CD4-positive, alpha-beta T cell treated with Interleukin-12 subunit alpha and Interleukin-12 subunit beta, for 1 hour (primary cell): ENCODE data around the gene VAV3.

Experiments used
- DNase-seq: peaks from one replicate; pipeline ENCODE4 v3.0.0-alpha.2; 2020

Gene VAV3

DNA sequence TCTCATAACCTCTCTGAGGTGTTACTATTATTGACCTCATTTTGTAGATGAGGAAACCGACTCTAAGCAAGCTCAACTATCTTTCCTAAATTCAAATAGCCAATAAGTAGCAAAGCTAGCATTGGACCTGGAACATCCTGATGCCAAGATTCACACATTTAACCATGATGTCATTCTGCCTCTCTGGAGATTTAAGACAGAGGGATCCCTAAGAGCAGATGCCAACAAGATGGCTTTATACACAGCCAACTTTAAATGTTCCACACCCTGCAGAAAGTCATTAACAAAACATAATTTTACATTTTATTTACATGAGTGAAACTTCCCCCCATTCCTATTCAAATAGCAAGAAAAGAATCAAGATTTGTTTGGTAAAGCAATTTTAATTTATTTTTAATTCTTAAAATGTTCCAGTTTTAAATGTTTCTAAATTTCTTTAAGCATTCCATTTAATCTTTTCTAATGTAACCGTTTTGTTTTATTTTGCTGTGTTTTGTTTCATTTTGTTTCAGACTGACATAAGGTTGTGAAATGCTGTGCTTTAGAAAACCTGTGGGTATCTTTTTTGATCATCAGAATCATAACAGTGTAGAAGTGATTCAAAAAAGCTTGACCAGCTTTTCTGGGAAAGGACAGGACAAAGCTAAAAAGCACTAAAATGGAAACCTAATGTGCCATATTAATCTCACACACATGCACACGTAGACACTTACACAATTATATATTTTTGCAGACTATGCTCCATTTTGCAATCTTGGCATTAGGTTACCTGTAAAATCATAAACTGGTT is 7.6 kb upstream of the VAV3 start:
- no peak for DNase-seq

DNA sequence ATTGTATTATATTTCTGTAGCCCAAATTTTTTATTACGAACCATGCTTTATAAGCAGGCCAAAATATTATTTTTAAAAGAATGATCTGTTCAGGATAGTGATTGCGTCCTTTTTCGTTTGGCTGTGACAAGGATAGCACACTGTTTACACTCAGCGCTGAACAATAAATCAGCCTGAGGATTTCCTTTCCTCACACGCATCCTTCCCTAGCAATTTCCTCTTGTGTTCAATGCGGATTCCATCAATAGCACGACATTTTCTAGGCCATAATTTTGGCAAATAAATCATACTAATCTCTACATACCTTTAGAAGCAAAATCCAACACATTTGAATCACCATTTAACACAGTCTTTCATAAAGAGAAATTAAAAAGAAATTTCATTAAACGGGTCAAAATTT is 1.6 kb upstream of the VAV3 start:
- DNase-seq, result no peak

DNA sequence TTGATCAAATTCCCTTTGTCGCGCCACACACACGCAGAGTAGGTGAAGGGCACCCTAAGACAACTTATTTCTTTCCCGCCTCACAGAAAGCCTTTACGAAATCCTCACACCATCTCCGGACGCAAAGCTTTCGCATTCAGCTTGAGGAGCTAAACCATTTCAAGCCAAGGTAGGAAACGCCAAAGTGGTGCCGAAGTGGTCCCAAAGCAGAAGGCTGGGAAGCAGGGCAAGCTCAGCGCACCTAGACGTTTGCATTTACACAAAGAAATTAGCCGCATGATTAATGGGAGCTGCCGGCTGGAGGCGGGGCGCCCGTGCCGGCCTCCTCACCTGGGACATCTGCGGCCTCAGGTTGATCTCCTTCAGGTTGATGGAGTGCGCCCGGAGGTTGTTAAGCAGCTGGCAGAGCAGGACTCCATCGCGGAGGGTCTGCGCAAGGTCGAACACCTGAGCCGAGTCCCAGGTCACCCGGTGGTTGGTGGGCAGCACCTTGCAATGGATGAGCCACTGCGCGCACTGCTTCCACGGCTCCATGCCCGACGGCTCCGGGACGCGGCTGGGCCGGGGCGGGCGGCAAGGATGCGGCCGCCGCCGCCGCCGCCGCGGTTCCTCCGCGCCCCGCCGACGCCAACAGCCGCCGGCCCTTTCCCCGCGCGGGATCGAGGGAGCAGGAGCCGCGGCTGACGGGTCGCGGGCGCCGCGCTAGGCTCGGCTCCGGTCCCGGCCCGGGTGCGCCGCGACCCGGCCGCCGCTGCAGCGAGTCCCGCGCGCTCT is 457 bp downstream of the VAV3 start:
- peak; percentile 25 for DNase-seq

DNA sequence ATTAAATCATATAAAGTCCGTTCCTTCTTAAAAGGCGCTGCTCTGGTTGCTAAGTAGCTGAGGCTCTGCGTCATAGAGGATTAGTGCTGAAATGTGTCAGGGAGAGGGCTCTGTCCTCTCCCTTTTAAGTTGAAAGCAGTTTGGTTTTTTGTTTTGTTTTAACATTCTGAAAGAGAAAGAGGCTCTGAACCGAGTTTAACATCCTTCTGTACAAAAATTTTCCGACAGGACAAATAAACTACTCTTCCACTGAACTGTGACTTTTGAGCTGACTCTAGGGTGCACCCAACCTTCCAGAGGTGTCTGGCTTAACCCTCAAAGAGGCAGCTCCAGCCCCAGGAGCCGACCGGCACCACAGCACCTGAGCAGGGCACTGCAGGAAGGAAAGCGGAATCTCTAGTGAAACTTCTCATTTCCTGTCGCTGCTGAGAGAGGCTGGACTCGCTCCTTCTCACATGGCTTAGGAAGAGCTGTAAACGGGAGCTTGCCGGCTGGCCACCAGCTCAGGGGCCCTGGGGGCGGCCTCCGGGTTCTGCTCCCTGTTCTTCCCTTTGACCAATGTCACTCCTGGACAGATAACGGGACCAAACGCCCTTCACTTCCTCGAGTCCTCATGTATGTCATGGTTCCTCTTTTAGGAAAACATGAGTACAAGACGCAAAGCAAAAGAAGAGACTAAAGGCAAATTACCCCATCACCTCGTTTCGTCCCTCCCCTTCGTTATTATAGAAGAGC is 1.2 kb downstream of the VAV3 start:
- DNase-seq, result peak; percentile 50

DNA sequence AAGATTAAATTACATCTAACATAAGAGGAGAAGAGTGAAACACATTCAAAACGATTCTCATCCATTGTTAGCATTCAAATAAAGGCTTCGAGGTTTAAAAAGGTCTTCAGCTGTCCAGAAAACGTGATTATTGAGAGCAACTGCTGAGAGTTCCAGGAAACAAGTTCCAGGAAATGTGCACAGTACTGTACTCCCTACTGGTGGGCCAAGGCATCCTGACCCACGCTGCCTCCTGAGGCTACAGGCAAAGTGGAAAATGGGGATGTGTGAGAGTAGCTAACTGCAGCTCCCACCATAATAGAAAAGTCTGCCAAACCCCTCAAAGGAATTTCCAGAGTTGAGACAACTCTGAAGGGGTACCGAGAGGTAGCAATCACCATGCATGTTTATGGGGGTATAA is 2.0 kb downstream of the VAV3 start:
- no peak for DNase-seq

DNA sequence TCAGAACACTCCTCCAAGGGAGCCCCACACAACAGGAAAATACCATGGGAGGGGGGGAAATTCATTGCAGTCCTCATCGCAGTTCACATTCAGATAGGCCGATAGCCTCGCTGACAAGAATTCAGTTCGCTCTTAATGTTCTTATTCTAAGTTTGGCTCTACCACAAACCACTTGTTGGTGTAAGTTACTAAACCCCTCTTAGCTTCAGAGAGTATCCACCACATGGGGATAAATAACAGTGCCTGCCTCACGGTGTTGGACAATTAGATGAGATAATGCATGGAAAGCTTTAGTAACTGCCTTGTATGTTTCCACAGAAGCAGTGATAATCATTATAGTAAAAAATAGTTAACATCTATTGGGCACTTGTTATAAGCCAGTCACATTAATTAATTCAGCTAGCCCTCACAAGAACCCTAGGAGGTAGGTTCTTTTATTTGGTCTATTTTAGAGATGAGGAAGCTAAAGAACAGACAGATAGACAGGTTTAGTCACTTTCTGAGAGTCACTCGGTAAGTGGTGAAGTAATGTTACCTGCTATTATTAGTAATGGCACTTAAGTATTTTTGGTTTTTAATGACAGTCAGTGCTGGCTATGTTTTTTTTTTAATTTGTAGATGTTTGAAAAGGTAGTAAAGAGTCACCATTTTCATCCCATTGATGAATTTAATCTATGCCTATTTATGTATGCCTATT is 10.1 kb downstream of the VAV3 start:
- no peak for DNase-seq

DNA sequence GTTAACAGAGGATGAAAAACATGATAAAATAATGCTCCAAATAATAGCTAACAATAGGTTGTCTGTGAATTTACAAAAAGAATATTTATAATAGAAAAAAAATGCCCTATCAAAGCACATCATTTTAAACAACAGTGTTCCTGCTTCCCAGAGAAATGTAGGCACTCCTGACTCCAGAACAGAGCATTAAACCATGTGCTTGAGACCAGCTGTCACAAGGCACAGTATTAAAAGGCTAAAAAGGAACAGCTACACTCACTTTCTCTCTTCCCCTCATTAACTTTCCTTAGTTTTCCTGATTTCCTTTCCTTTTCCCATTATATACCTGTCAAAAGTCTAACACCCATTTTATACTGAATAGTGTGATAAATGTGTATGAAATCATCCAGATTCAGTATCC is 10.9 kb downstream of the VAV3 start:
- no peak for DNase-seq

DNA sequence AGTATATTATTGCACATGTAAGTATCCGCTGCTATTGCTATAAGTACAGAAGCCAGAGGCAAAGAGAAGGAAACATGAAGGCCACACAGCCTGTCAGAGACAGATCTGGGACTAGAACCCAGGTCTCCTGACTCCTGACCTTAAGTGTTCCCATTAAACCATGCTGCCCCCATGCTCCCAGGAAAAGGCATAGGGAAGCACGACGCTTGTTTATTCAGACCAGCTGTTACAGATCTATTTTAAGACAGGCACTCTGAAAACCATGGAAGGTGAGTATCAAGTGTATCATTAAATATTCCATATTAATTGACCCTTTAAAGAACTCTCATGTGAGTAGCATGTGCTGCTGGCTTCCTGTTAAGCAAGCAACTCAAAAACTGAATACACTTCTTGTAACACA is 11.4 kb downstream of the VAV3 start:
- no peak for DNase-seq

DNA sequence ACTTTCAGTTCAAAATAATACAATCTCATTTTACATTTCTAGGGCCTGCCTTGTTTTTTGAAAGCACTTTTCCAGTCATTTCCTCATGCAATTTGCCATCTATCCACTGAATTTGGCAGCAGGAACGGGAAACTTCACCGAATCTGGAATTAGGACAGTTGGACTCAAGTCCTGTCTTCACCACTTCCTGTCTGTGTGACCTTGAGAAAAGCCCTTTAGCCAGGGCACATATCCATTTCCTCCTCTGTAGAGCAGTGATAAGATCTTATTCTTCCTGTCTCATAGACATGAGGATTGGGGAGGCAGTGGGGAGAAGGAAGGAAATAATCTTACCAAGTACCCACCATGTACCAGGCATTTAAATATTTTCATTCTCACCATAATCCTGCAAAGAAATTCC is 12.0 kb downstream of the VAV3 start:
- no peak for DNase-seq

DNA sequence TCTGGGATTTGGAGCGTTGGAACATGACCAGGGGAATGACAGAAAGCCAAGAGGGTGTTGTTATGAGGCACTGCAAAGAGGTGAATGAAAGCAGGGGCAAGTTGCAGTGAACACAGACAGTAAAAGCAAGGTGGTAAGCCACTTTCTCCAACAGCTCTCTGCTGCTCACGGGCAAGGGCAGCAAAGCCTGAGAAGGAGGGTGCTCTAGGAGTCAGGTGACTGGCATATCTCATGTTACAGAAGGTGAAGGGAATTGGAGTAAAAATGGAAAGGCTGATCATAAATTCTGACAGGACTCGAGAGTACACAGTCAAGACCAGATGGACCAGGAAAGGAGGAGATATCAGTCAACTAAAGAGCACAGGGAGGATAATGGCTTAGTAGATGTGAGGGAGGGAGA is 14.5 kb downstream of the VAV3 start:
- no peak for DNase-seq

DNA sequence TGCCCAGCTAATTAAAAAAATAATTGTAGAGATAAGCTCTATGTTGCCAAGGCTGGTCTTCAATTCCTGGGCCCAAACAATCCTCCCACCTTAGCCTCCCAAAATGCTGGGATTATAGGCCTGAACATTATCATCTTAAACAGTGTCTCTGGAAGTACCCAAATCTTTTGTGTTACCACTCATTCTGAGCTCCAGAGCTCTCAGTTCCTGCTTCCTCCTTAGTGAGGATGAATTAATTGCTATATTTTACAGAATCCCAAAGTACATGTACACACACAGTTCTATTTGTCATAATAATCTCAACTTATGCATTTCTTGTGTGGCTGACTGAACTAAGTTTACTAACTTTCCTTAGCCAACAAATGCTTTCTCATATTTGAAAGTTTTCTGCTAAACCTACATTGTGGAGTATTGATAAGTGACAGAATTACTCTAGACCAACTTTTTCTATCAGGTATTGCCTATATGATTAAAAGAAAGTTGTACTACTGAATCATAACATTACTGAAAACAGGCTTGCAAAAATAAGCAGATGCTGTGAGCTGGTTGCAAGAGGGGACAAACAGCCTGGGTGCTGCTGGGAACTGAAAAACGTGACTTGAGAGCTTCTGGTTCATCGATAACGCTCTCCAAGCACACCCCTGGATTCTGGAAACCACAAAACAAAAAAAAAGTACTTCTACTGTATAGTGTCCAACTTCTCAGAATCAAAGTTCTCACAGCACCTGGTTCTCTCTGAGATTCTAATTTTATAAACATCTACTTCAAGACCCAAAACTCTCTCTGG is 15.3 kb downstream of the VAV3 start:
- no peak for DNase-seq

DNA sequence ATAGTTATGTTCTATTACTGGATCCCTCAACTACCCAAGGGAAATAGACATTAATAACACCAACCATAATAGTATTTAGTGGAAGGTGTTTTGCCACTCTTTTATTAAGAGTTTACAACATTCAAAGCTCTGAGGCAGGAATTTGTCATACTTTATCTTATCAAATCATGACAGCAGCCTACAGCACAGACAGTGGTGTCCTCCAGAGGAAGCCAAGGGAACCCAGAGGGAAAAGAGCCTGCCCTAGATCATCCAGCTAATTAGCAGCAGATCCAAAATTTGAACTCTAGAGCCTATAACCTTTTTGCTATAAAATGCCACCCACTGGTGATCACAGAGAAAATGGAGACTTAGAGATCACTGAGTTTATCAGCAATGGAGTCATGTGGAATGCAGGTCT is 18.2 kb downstream of the VAV3 start:
- DNase-seq, result no peak

DNA sequence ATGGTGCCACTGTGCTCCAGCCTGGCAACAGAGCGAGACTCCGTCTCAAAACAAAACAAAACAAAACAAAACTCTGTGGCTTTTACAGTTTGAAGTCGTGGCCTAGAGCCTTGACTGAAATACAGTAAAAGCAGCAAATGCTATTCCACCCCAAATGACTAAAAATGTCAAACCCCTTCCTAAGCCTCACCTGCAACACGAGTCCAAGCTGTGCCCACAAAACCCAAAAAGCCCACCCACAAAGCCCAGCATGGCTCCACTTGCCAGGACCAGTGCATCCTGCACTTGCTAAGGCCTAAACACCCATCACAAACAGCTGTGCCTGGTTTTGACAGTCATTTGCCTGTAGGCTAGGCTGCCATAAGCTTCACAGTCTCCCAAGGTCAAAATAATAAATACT is 21.3 kb downstream of the VAV3 start:
- peak; percentile 45 for DNase-seq

DNA sequence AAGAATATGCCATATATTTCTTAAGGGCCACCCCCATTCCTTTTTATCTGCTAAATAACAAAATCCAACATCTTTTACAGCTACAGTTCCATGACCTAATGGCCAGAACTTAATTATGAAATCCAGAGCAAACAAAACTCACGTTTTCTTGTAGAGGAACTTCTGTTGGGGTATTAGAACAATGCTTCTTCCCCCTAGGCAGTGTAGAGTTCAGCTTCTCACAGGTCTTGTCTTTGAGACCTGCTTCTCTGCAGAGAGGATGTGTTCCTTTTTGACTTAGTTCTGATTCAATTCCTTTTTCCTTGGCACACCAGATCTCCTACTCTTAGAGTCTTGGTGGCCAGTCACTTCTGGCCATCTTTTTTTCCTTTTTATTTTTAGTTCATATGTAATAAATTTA is 22.2 kb downstream of the VAV3 start:
- no peak for DNase-seq

DNA sequence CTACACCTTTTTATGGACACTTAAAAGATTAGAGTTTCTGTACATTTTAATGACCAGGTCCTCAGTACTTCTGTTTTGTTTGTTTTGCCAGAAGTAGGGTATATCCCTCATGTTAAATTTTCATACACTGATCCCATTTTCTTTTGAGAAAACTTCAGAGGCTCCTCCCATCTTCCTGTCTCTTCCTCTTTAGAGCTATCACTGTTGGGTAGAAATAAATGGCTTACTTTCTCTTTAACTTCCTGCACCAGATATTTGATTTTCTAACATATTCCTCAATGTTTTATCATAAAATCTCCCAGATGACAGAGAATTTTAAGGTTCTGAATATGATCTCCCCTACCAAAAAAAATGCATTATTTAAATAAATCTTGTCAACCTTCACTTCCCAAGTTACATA is 23.4 kb downstream of the VAV3 start:
- DNase-seq, result no peak

DNA sequence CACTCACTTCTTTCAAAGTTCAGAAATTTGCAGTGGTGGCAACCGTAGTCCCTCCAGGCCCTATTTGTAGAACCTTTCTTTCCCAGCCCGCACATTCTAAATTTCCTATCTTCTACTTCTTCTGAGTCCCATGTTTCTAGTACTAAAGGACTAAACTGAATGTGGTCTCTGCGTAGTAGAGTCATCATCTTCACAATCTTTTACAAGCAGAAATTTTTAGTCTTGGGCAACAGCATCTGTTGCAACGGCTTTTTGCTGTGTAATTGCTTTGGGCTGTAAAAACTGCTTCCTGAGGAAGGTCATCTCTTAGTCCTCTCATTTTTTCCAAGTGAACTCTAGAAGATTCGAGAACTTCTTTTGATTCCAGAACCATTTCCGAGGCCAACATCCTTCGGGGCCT is 23.9 kb downstream of the VAV3 start:
- no peak for DNase-seq

DNA sequence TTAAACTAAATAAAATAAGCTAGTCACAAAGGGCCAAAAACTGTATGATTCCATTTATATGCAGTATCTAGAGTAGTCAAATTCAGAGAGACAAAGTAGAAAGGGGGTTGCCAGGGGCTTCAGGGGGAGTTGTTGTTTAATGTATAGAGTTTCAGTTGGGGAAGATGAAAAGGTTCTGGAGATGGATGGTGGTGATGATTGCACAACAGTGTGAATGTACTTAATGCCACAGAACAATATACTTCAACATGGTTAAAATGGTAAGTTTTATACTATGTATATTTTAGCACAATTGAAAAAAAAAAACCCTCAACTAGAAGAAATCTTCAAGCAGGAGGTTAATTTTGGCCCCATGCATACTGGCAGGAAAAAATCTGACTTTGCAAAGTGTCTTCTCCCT is 24.3 kb downstream of the VAV3 start:
- no peak for DNase-seq

DNA sequence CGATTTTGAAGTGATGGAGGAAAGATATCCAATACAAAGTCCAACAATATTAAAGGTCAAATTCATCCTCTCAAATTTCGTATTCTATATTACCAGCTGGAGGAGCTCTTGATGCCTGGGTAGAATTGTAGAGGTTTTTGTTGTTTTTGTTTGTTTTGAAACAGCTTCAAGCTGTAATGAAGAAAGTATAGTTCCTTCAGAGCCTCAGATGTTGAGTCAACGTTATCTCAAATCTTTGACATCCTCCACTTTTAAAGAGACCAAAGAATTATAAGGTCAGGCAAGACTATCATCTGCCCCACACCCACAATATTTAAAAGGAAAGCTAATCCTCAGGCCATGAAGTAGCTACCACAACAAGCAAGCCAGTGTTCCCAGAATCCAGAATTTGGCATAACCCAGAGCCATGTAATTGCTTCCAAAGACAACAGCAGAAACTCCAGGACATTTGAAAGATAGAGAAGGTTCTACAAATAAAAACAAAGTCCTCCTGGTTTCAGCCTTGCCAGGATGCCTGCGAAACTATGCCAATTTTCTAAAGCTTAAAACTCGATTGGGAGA is 24.9 kb downstream of the VAV3 start:
- no peak for DNase-seq

DNA sequence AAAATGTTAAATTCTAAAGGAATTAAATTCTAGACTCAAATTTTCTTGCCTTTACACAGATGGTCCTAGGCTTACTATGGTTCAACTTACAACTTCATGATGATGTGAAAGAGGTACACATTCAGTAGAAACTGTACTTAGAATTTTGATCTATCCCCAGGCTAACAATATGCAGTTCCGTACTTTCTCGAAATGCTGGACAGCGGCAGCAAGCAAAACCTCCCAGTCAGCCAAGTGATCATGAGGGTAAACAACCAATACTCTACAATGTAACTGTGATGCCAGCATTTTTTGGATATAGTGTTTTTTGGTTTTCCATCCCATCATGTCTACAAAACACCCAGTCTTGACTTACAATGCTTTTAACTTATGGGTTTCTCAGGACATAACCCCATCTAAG is 25.7 kb downstream of the VAV3 start:
- DNase-seq, result no peak

DNA sequence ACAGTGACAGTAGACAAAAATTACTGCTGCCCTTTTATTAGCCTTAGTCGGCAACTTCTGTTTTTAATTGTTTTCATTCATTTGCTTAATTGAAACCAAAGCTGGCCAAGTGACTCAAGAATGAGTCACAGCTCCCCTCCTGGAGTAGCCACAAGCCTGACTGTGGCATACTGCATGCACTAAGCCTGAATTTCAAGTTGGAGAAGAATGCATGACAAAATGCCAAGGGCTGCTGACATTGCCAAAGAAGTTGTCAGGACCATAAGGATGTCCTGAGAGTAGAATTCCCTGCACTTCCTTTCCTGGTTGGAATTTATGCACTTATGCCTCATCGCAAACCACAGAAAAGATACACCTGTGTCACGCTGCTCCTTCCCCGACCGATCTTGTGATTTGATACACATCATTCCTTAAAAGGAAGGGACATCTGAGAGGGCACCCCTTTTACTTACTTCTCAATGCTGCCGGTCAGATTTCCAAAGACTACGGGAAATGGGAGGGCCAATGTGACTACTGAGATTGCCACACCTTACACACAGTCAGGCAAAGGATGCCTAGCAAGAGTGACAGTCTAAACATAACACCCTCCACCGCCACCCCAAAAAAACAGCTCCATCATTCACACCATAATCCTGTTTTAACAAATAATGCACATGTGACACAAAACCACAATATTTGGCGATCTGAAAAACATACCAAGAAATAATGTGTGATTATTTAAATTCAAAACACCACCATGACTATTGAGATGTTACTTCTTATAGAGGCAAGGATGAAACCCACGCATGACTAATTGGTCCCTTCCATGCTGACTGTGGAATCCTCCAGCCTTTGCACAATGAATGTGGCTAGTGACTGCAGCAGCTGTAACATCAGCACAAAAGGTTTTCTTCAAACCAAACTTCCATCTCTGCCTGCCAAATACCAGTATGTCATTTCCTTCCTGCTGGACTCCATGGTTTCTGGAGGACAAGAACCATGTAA is 28.2 kb downstream of the VAV3 start:
- peak; percentile 53 for DNase-seq
